NCI-H774 (cell line): ENCODE measurements around the gene TMEM17.

Experiments used
- DNase-seq: peaks from one replicate; lab custom pipeline; 2025; lab: John Stamatoyannopoulos, UW

The TMEM17 gene

GRCh38 chr2:62472312-62472711 lies 33.7 kb downstream of the TMEM17 start:
- no peak for DNase-seq

GRCh38 chr2:62471816-62472215 lies 34.2 kb downstream of the TMEM17 start:
- no peak for DNase-seq

- DNase-seq, result no peak
Observed at GRCh38 chr2:62471404-62471803, 34.6 kb downstream of the TMEM17 start.

GRCh38 chr2:62469548-62469947 lies 36.4 kb downstream of the TMEM17 start:
- DNase-seq, result no peak

GRCh38 chr2:62469114-62469513 lies 36.9 kb downstream of the TMEM17 start:
- no peak for DNase-seq

- DNase-seq, result no peak
Observed at GRCh38 chr2:62467475-62468321, 38.3 kb downstream of the TMEM17 start.

- no peak for DNase-seq
Observed at GRCh38 chr2:62467100-62467474, 38.9 kb downstream of the TMEM17 start.

GRCh38 chr2:62466503-62466854 lies 39.5 kb downstream of the TMEM17 start:
- no peak for DNase-seq

GRCh38 chr2:62465741-62466502 lies 40.1 kb downstream of the TMEM17 start:
- no peak for DNase-seq

GRCh38 chr2:62465039-62465740 lies 40.8 kb downstream of the TMEM17 start:
- no peak for DNase-seq

- no peak for DNase-seq
Observed at GRCh38 chr2:62464221-62465007, 41.6 kb downstream of the TMEM17 start.

GRCh38 chr2:62462211-62462610 lies 43.8 kb downstream of the TMEM17 start:
- DNase-seq, result no peak

- no peak for DNase-seq
Observed at GRCh38 chr2:62461707-62462106, 44.3 kb downstream of the TMEM17 start.

- DNase-seq, result no peak
Observed at GRCh38 chr2:62461017-62461553, 44.9 kb downstream of the TMEM17 start.

- no peak for DNase-seq
Observed at GRCh38 chr2:62460175-62460574, 45.8 kb downstream of the TMEM17 start.

GRCh38 chr2:62459672-62460071 lies 46.3 kb downstream of the TMEM17 start:
- no peak for DNase-seq

- DNase-seq, result no peak
Observed at GRCh38 chr2:62459106-62459505, 46.9 kb downstream of the TMEM17 start.

- DNase-seq, result no peak
Observed at GRCh38 chr2:62458671-62459081, 47.3 kb downstream of the TMEM17 start.

- no peak for DNase-seq
Observed at GRCh38 chr2:62458206-62458641, 47.8 kb downstream of the TMEM17 start.

- DNase-seq, result no peak
Observed at GRCh38 chr2:62457556-62457955, 48.4 kb downstream of the TMEM17 start.

- peak; percentile 50 for DNase-seq
Observed at GRCh38 chr2:62456721-62457539, 49.1 kb downstream of the TMEM17 start.
